Right lobe of liver (tissue), 6 donors: ENCODE data around the gene ARID3B. TPM values are rescaled to one million over a fixed set of nuclear protein-coding genes. Genes with fewer than 3 reads are reported as not detected.

Experiments
- ATAC-seq, 4 donors: fragments of 200-7000 bp; cut with Tn5 transposase; one replicate each; pipeline ENCODE4 v1.9.1; 2020; ENCODE audit warnings: mild to moderate bottlenecking in 4 of 4, moderate library complexity in 4 of 4
- DNase-seq, 3 donors: peaks; one replicate each; pipeline ENCODE4 v3.0.0-alpha.2; 2020
- H3K27ac ChIP-seq, 3 donors: fragments of 200-600 bp; one replicate each; pipeline ENCODE4 v1.8.0; 2022
- H3K27me3 ChIP-seq, 2 donors: fragments of 200-600 bp; one replicate each; pipeline ENCODE4 v1.8.0; 2022
- H3K36me3 ChIP-seq, 4 donors: fragments of 200-600 bp; sonication (generic) in 1 of 4; one replicate each; pipeline versions ENCODE4 v1.5.1 to v1.8.0; 2017 to 2022; ENCODE audit warnings: control low read depth in 1 of 4
- H3K4me1 ChIP-seq, 4 donors: fragments of 200-600 bp; sonication (generic) in 1 of 4; one replicate each; pipeline versions ENCODE4 v1.5.1 to v1.8.0; 2017 to 2022; ENCODE audit warnings: control low read depth in 1 of 4
- H3K4me3 ChIP-seq, 3 donors: fragments of 200-600 bp; one replicate each; pipeline ENCODE4 v1.8.0; 2022
- H3K9me3 ChIP-seq, 4 donors: fragments of 200-600 bp; sonication (generic) in 1 of 4; one replicate each; pipeline versions ENCODE4 v1.5.1 to v1.8.0; 2017 to 2022; ENCODE audit warnings: control low read depth in 1 of 4
- CTCF ChIP-seq, 4 donors: fragments of 200-600 bp in 3 of 4; fragments of 450-650 bp in 1 of 4; IDR thresholded peaks; one replicate each; pipeline versions ENCODE4 v1.5.1 to v1.8.0; 2016 to 2022; ENCODE audit warnings: antibody characterized with exemption in 4 of 4, mild to moderate bottlenecking in 2 of 4
- POLR2A ChIP-seq: fragments of 450-650 bp; IDR thresholded peaks from one replicate; pipeline ENCODE4 v1.6.1; 2017; ENCODE audit warnings: antibody characterized with exemption, mild to moderate bottlenecking
- WGBS: methylation state at CpG from one replicate; pipeline ENCODE4 v1.1.6; 2018; ENCODE audit warnings: low coverage, low lambda C conversion rate; ENCODE audit not compliant: insufficient coverage; ENCODE audit errors: missing lambda C conversion rate; 5-methylcytosine and 5-hydroxymethylcytosine counted together
- intact Hi-C, 2 donors: fragments of 100-400 bp; cut with DNase I; formaldehyde crosslinking; loops; one replicate each; pipeline versions ENCODE4 v1.11.2 to v1.14.1; 2022
- total RNA-seq, 6 experiments: library from RNA; depleted of rRNA in 2 of 6; stranded (reverse); fragments of >200 nt in 2 of 6; fragmentation: NEBNext Ultra II Directional in 3 of 6; extraction: Animal tissue kit (Norgen Biotek cat#: 25700) in 3 of 6; gene quantifications; one replicate each; pipeline versions ENCODE4 v1.1.0 to v1.2.4, GENCODE V29; 2016 to 2023
- donor health status: DM: no; HTN: yes; CAD: no.
- donor health status: DM: no; HTN: no; CAD: no.
- donor health status: DM: no; HTN: no; CAD: no.
- donor health status: DM: no; HTN: yes; CAD: no.
- donor health status: DM: no; HTN: yes; CAD: no.

The ARID3B gene
- total RNA-seq, 6 experiments from 2014 or later, result 1.5 to 3.2 (median 2.3) TPM

GRCh38 chr15:74631087-74631385, 90.0 kb downstream of the ARID3B start:
- no peaks in the 10 kb centered on the region for H3K27me3 ChIP-seq
- H3K4me1 ChIP-seq, result peaks cover 0 to 11% (median 5%) of the 10 kb centered on the region in 4 donors
- ATAC-seq, result peak in 2 of 4 donors; percentile 1 to 3
- no peaks in the 10 kb centered on the region for H3K9me3 ChIP-seq
- intact Hi-C loops, result loop anchor here in 1 of 2 donors (5.0 to 10.0 kb wide), 2 partner anchors 136 to 256 kb away; no protein-coding TSS in a partner anchor
- WGBS, result 57% methylated on average over 1 of the region's 3 CpGs
- peaks cover 0 to 76% (median 30%) of the 10 kb centered on the region in 4 donors for H3K36me3 ChIP-seq
- DNase-seq, result no peak
- H3K4me3 ChIP-seq, result no peak overlapping the region
- no peak for TF ChIP-seq POLR2A
- H3K27ac ChIP-seq, result no peak overlapping the region

- H3K4me3 ChIP-seq, result no peak overlapping the region
- peaks cover 0 to 76% (median 29%) of the 10 kb centered on the region in 4 donors for H3K36me3 ChIP-seq
- ATAC-seq (peak; percentile 69 to 83 (median 74)), DNase-seq (peak in 1 of 3 donors; percentile 77)
- intact Hi-C loops, result loop anchor here in 1 of 2 donors (5.0 to 10.0 kb wide), 2 partner anchors 136 to 257 kb away; no protein-coding TSS in a partner anchor
- H3K9me3 ChIP-seq, result no peaks in the 10 kb centered on the region
- WGBS, result 25% methylated on average over 3 of the region's 3 CpGs
- H3K27me3 ChIP-seq, result no peaks in the 10 kb centered on the region
- no peak for TF ChIP-seq POLR2A
- TF ChIP-seq CTCF (IDR thresholded peaks at IDR 0.05), result no peak
- H3K27ac ChIP-seq, result no peak overlapping the region
- peaks cover 0 to 11% (median 5%) of the 10 kb centered on the region in 4 donors for H3K4me1 ChIP-seq
Measured at GRCh38 chr15:74631408-74631807, 90.4 kb downstream of the ARID3B start.

- intact Hi-C loops, result loop anchor here in 1 of 2 donors (5.0 to 10.0 kb wide), 2 partner anchors 135 to 257 kb away; no protein-coding TSS in a partner anchor
- ATAC-seq, result peak; percentile 69 to 77 (median 71)
- H3K4me3 ChIP-seq, result no peak overlapping the region
- peak; percentile 61 to 73 (median 69) for DNase-seq
- H3K27ac ChIP-seq, result no peak overlapping the region
- no peaks in the 10 kb centered on the region for H3K27me3 ChIP-seq
- peaks cover 0 to 11% (median 5%) of the 10 kb centered on the region in 4 donors for H3K4me1 ChIP-seq
- H3K9me3 ChIP-seq, result no peaks in the 10 kb centered on the region
- WGBS, result 73% methylated on average over 5 of the region's 8 CpGs
- peak; percentile 69 to 85 (median 81) for TF ChIP-seq CTCF (IDR thresholded peaks at IDR 0.05)
- TF ChIP-seq POLR2A, result no peak
- peaks cover 0 to 74% (median 27%) of the 10 kb centered on the region in 4 donors for H3K36me3 ChIP-seq
Measured at GRCh38 chr15:74631935-74632560, 91.0 kb downstream of the ARID3B start.

GRCh38 chr15:74632601-74633000, 91.6 kb downstream of the ARID3B start:
- Histone ChIP-seq H3K9me3 (no peaks in the 10 kb centered on the region), H3K27me3 (no peaks in the 10 kb centered on the region), H3K4me1 (peaks cover 0 to 11% (median 5%) of the 10 kb centered on the region in 4 donors), H3K4me3 (no peak overlapping the region), H3K36me3 (peaks cover 0 to 69% (median 23%) of the 10 kb centered on the region in 4 donors), H3K27ac (no peak overlapping the region)
- 80% methylated on average over 2 of the region's 9 CpGs for WGBS
- ATAC-seq (no peak), DNase-seq (no peak)
- TF ChIP-seq POLR2A (no peak), CTCF (IDR thresholded peaks at IDR 0.05) (no peak)
- intact Hi-C loops, result loop anchor here in 1 of 2 donors (5.0 to 10.0 kb wide), 2 partner anchors 135 to 258 kb away; no protein-coding TSS in a partner anchor

- no peak for TF ChIP-seq CTCF (IDR thresholded peaks at IDR 0.05)
- no peak for TF ChIP-seq POLR2A
- H3K36me3 ChIP-seq, result peaks cover 0 to 57% (median 16%) of the 10 kb centered on the region in 4 donors
- no peaks in the 10 kb centered on the region for H3K9me3 ChIP-seq
- DNase-seq (no peak), ATAC-seq (no peak)
- H3K4me3 ChIP-seq, result no peak overlapping the region
- no peak overlapping the region for H3K27ac ChIP-seq
- 75% methylated on average over 2 of the region's 2 CpGs for WGBS
- intact Hi-C loops, result loop anchor here (2.0 to 10.0 kb wide), 3 partner anchors 134 to 259 kb away; no protein-coding TSS in a partner anchor
- no peaks in the 10 kb centered on the region for H3K27me3 ChIP-seq
- peaks cover 0 to 11% (median 5%) of the 10 kb centered on the region in 4 donors for H3K4me1 ChIP-seq
Measured at GRCh38 chr15:74633781-74634180, 92.8 kb downstream of the ARID3B start.
